HepG2 (cell line): ENCODE data around the gene PNPLA3. TPM values are rescaled to one million over a fixed set of nuclear protein-coding genes. Genes with fewer than 3 reads are reported as not detected.

Experiments
- AHDC1 ChIP-seq: sonication (generic); formaldehyde crosslinking; IDR thresholded peaks from 2 replicates; pipeline ENCODE4 v1.5.1; 2020; ENCODE audit warnings: mild to moderate bottlenecking, missing genetic modification reagents, borderline replicate concordance
- DR1 ChIP-seq: sonication (generic); formaldehyde crosslinking; IDR thresholded peaks from 2 replicates; pipeline ENCODE4 v1.8.0; 2021; ENCODE audit warnings: mild to moderate bottlenecking, missing genetic modification reagents, inconsistent platforms
- ETV5 ChIP-seq: IDR thresholded peaks from 2 replicates; pipeline ENCODE4 v1.6.1; 2018; ENCODE audit warnings: missing biosample characterization, missing genetic modification reagents, inconsistent platforms, borderline replicate concordance
- HOXA9 ChIP-seq: sonication (generic); formaldehyde crosslinking; IDR thresholded peaks from 2 replicates; pipeline ENCODE4 v1.8.1; 2022; ENCODE audit warnings: missing genetic modification reagents, mild to moderate bottlenecking, moderate library complexity, borderline replicate concordance
- KDM6A ChIP-seq: IDR thresholded peaks from 2 replicates; pipeline ENCODE4 v1.6.1; 2016; ENCODE audit warnings: low read depth
- MIER2 ChIP-seq: IDR thresholded peaks from 2 replicates; pipeline ENCODE4 v1.6.1; 2016; ENCODE audit warnings: missing biosample characterization, missing genetic modification reagents
- NONO ChIP-seq, 2 experiments: fragments of 450-650 bp in 1 of 2; sonication (generic) in 1 of 2; formaldehyde crosslinking in 1 of 2; IDR thresholded peaks in 1 of 2; conservative IDR thresholded peaks in 1 of 2; 2 replicates each; pipeline versions ENCODE4 v1.6.1 to v1.8.0; 2017 to 2022; ENCODE audit warnings: mild to moderate bottlenecking in 1 of 2, missing genetic modification reagents in 1 of 2, moderate library complexity in 1 of 2
- RFX5 ChIP-seq: IDR thresholded peaks from 2 replicates; pipeline ENCODE4 v1.6.1; 2011; ENCODE audit warnings: low read depth, low read length, improper control_type of control experiment
- TEF ChIP-seq: sonication (generic); formaldehyde crosslinking; IDR thresholded peaks from 2 replicates; pipeline ENCODE4 v1.5.0; 2020; ENCODE audit warnings: missing genetic modification reagents
- THAP9 ChIP-seq: sonication (generic); formaldehyde crosslinking; IDR thresholded peaks from 2 replicates; pipeline ENCODE4; 2020; ENCODE audit warnings: missing genetic modification reagents, mild to moderate bottlenecking, borderline replicate concordance
- U2AF2 ChIP-seq: fragments of 200-400 bp; formaldehyde crosslinking; IDR thresholded peaks from 2 replicates; pipeline ENCODE4 v1.6.1; 2017; ENCODE audit warnings: low read depth, mild to moderate bottlenecking, low read length
- ZEB1 ChIP-seq: IDR thresholded peaks from 2 replicates; pipeline ENCODE4 v1.6.1; 2012; ENCODE audit warnings: mild to moderate bottlenecking, low read depth, inconsistent platforms; ENCODE audit not compliant: insufficient replicate concordance
- ZIK1 ChIP-seq: sonication (generic); formaldehyde crosslinking; IDR thresholded peaks from 2 replicates; pipeline ENCODE4 v1.5.0; 2020; ENCODE audit warnings: mild to moderate bottlenecking, low read depth, missing genetic modification reagents, borderline replicate concordance
- ZNF136 ChIP-seq: sonication (generic); formaldehyde crosslinking; IDR thresholded peaks from 2 replicates; pipeline ENCODE4 v1.8.1; 2022; ENCODE audit warnings: low read depth, mild to moderate bottlenecking, moderate library complexity, missing genetic modification reagents
- ZNF607 ChIP-seq: sonication (generic); formaldehyde crosslinking; IDR thresholded peaks from 2 replicates; pipeline ENCODE4 v1.5.1; 2020; ENCODE audit warnings: missing genetic modification reagents, mild to moderate bottlenecking, borderline replicate concordance
- ZNF672 ChIP-seq: sonication (generic); formaldehyde crosslinking; IDR thresholded peaks from 2 replicates; pipeline ENCODE4 v1.8.1; 2022; ENCODE audit warnings: missing genetic modification reagents
- polyA plus RNA-seq, 8 experiments: library from polyadenylated mRNA; depleted of rRNA in 3 of 8; stranded (reverse) in 7 of 8; unstranded in 1 of 8; fragments of >200 nt; fragmentation: Illumina TruSeq in 4 of 8; extraction: Trizol in 4 of 8; gene quantifications; 2 replicates each; pipeline versions ENCODE4 v1.2.1 to v1.2.3, GENCODE V29; 2011 to 2016; ENCODE audit warnings: low read depth in 4 of 8, missing spikeins in 1 of 8, mixed read lengths in 1 of 8; ENCODE audit not compliant: insufficient read depth in 1 of 8
- total RNA-seq, 5 experiments: library from RNA; depleted of rRNA; stranded (reverse); fragments of >200 nt; fragmentation: Illumina TruSeq; extraction: Trizol; gene quantifications; 2 replicates each; pipeline ENCODE4 v1.2.3, GENCODE V29; 2016; ENCODE audit warnings: low read depth in 1 of 5
- TF ChIP-seq, protein P1 (sequence below): sonication (generic); formaldehyde crosslinking; IDR thresholded peaks from 2 replicates; pipeline ENCODE4 v1.5.0; 2020; ENCODE audit warnings: missing genetic modification reagents

PNPLA3 gene
- total and polyA plus RNA-seq, 2 of the 13 experiments (the other 11 are each of a cell fraction or from before 2014, with no cell fraction given) = 16.9 to 19.8 TPM

GRCh38 chr22:43923631-43924464 lies at the start of gene PNPLA3 (continued):
- TF ChIP-seq THAP9 (CRISPR knock-in tag) = no peak
- TF ChIP-seq MIER2 (CRISPR knock-in tag) = no peak
- TF ChIP-seq HOXA9 (CRISPR knock-in tag) = 0 out of 2 replicates have a peak, but pooled peaks have one; percentile 40
- 0 out of 2 replicates have a peak, but pooled peaks have one; percentile 48 for TF ChIP-seq ZNF136
- no peak for TF ChIP-seq RFX5
- TF ChIP-seq U2AF2 = no peak
- TF ChIP-seq AHDC1 (CRISPR knock-in tag) = no peak
- TF ChIP-seq ZEB1 = no peak
- TF ChIP-seq TEF (CRISPR knock-in tag) = peak; percentile 23; the same call in 1 of the 2 replicates
- TF ChIP-seq ZIK1 (CRISPR knock-in tag) = peak; percentile 78; the same call in 1 of the 2 replicates
- TF ChIP-seq, protein P1, sequence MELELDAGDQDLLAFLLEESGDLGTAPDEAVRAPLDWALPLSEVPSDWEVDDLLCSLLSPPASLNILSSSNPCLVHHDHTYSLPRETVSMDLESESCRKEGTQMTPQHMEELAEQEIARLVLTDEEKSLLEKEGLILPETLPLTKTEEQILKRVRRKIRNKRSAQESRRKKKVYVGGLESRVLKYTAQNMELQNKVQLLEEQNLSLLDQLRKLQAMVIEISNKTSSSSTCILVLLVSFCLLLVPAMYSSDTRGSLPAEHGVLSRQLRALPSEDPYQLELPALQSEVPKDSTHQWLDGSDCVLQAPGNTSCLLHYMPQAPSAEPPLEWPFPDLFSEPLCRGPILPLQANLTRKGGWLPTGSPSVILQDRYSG (CRISPR knock-in tag) = 0 out of 2 replicates have a peak, but pooled peaks have one; percentile 66
- TF ChIP-seq ZNF672 (CRISPR knock-in tag) = no peak
- no peak; the same call in 1 of the 2 replicates for TF ChIP-seq ETV5 (CRISPR knock-in tag)
- TF ChIP-seq DR1 = peak; percentile 92
- TF ChIP-seq ZNF607 (CRISPR knock-in tag) = peak; percentile 80
- TF ChIP-seq KDM6A (CRISPR knock-in tag) = no peak
- no peak for TF ChIP-seq NONO (IDR thresholded peaks at IDR 0.05)
- peak; percentile 79 for TF ChIP-seq NONO (CRISPR knock-in tag; conservative IDR thresholded peaks at IDR 0.05)
